ENCODE data around the gene ZFHX2. TPM values are rescaled to one million over a fixed set of nuclear protein-coding genes. Genes with fewer than 3 reads are reported as not detected.
A peak's percentile ranks its signal among the peaks of the same experiment; 100 is the strongest.

The ZFHX2 gene
- total RNA-seq, 1 donor from 2014 or later, result 27.3 TPM

GRCh38 chr14:23550812-23551265 lies 726 bp downstream of the ZFHX2 start:
- no peak overlapping the region for H3K27ac ChIP-seq (ENCODE audit: low read depth, low read length)

GRCh38 chr14:23550131-23550811 lies 1.3 kb downstream of the ZFHX2 start:
- Mint-ChIP-seq H3K36me3 (ENCODE audit: low read depth, unreplicated experiment) (peaks cover 2% of the 10 kb centered on the region), H3K9me3 (ENCODE audit: unreplicated experiment) (peaks cover 2% of the 10 kb centered on the region), H3K27me3 (ENCODE audit: low read depth, unreplicated experiment) (no peaks in the 10 kb centered on the region), H3K27ac (ENCODE audit: unreplicated experiment) (no peak overlapping the region), H3K4me1 (ENCODE audit: low read depth, unreplicated experiment) (peaks cover 8% of the 10 kb centered on the region), H3K4me3 (ENCODE audit: unreplicated experiment) (no peak overlapping the region)
- TF ChIP-seq CTCF (IDR thresholded peaks at IDR 0.05; ENCODE audit: insufficient read depth, low read depth, low read length), result no peak
- TF ChIP-seq EZH2 (IDR thresholded peaks at IDR 0.05; ENCODE audit: insufficient read depth, low read length), result no peak
- peak overlapping the region; percentile 80 for H2AFZ ChIP-seq (ENCODE audit: low read depth, low read length)
- H3K27me3 ChIP-seq (ENCODE audit: insufficient read depth, low read length), result no peaks in the 10 kb centered on the region
- H3K79me2 ChIP-seq (ENCODE audit: insufficient read depth, low read length), result peaks cover 5% of the 10 kb centered on the region
- no peak overlapping the region for H3K27ac ChIP-seq (ENCODE audit: low read depth, low read length)
- no peaks in the 10 kb centered on the region for H3K36me3 ChIP-seq (ENCODE audit: insufficient read depth, low read length)
- H4K20me1 ChIP-seq (ENCODE audit: insufficient read depth, low read length), result no peaks in the 10 kb centered on the region
- FAIRE-seq (no peak), DNase-seq (ENCODE audit: low read depth) (no peak)
- peak overlapping the region; percentile 73 for H3K4me3 ChIP-seq (ENCODE audit: insufficient read depth, low read depth, low read length)
- H3K4me1 ChIP-seq (ENCODE audit: insufficient read depth, low read length), result peaks cover 20% of the 10 kb centered on the region
- H3K4me2 ChIP-seq (ENCODE audit: low read length), result peak overlapping the region; percentile 98
- H3K9me3 ChIP-seq (ENCODE audit: insufficient read depth, low read depth, low read length), result no peaks in the 10 kb centered on the region
- peak overlapping the region; percentile 81 for H3K9ac ChIP-seq (ENCODE audit: low read length)

More at GRCh38 chr14:23550812-23551265, 726 bp downstream of the ZFHX2 start:
- H3K4me1 Mint-ChIP-seq (ENCODE audit: low read depth, unreplicated experiment), result peaks cover 5% of the 10 kb centered on the region
- Histone ChIP-seq H2AFZ (ENCODE audit: low read depth, low read length) (peak overlapping the region; percentile 80), H3K27me3 (ENCODE audit: insufficient read depth, low read length) (no peaks in the 10 kb centered on the region), H3K36me3 (ENCODE audit: insufficient read depth, low read length) (no peaks in the 10 kb centered on the region), H3K4me3 (ENCODE audit: insufficient read depth, low read depth, low read length) (peak overlapping the region; percentile 73), H3K9me3 (ENCODE audit: insufficient read depth, low read depth, low read length) (no peaks in the 10 kb centered on the region), H3K4me2 (ENCODE audit: low read length) (peak overlapping the region; percentile 98), H4K20me1 (ENCODE audit: insufficient read depth, low read length) (no peaks in the 10 kb centered on the region), H3K9ac (ENCODE audit: low read length) (peak overlapping the region; percentile 81), H3K79me2 (ENCODE audit: insufficient read depth, low read length) (peaks cover 5% of the 10 kb centered on the region), H3K4me1 (ENCODE audit: insufficient read depth, low read length) (peaks cover 20% of the 10 kb centered on the region)
- H3K27ac Mint-ChIP-seq (ENCODE audit: unreplicated experiment), result peak overlapping the region; percentile 78
- H3K36me3 Mint-ChIP-seq (ENCODE audit: low read depth, unreplicated experiment), result no peaks in the 10 kb centered on the region
- no peak for DNase-seq (ENCODE audit: low read depth)
- no peaks in the 10 kb centered on the region for H3K9me3 Mint-ChIP-seq (ENCODE audit: unreplicated experiment)
- H3K4me3 Mint-ChIP-seq (ENCODE audit: unreplicated experiment), result no peak overlapping the region
- no peak for FAIRE-seq
- no peaks in the 10 kb centered on the region for H3K27me3 Mint-ChIP-seq (ENCODE audit: low read depth, unreplicated experiment)
- TF ChIP-seq CTCF (IDR thresholded peaks at IDR 0.05; ENCODE audit: insufficient read depth, low read depth, low read length) (no peak), EZH2 (IDR thresholded peaks at IDR 0.05; ENCODE audit: insufficient read depth, low read length) (no peak)

All from astrocyte (in vitro differentiated cells and primary cell).